GM21786 (cell line): ENCODE results near the gene ANO8.

Experiments used
- ATAC-seq: cut with Tn5 transposase; IDR thresholded peaks from one replicate; pipeline ENCODE4 v1.9.1; 2021; ENCODE audit not compliant: unreplicated experiment

The ANO8 gene

DNA sequence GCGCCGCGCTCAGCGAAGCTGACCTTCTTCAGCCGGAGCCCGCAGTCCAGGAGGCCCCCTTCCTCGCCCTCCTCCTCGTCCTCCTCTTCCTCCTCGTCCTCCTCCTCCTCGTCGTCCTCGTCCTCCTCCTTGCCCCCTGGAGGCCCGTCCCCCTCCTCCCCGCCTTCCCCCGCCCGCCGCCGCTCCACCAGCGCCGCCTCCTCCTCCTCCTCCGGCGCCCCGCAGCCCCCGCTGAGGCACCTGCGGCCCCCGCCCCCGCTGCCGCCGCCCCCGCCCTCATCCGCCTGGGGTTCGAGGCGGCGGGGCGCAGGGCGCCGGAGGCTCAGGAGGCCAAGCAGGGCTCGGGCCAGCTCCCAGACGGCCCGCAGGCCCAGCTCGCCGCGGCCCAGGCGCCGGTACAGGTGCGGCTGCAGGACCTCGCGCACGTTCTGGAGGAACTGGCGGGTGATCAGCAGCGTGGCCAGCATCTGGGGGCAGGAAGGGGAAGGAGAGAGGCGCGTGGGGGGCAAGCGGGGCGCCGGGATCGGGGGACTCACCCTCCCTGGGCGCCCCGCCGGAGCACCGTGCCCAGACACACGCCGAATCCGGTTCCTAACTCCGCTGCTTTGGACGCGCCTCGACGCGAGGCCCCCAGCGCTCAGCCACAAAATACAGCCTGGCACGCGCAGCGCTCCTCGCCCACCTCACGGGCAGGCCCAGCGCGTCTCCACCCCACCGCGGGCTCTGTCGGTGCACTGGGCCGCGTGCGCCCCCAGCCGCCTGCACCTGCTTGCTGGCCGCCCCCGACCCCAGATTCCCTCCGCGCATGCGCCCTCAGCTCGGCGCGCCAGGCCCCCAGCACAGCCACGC, 5.9 kb downstream of the ANO8 start:
- ATAC-seq = no peak

GRCh38 chr19:17327654-17328516, 6.8 kb downstream of the ANO8 start:
- ATAC-seq = no peak

- ATAC-seq = no peak
Observed at GRCh38 chr19:17327068-17327653, 7.5 kb downstream of the ANO8 start.

GRCh38 chr19:17326595-17326966, 8.1 kb downstream of the ANO8 start:
- no peak for ATAC-seq

DNA sequence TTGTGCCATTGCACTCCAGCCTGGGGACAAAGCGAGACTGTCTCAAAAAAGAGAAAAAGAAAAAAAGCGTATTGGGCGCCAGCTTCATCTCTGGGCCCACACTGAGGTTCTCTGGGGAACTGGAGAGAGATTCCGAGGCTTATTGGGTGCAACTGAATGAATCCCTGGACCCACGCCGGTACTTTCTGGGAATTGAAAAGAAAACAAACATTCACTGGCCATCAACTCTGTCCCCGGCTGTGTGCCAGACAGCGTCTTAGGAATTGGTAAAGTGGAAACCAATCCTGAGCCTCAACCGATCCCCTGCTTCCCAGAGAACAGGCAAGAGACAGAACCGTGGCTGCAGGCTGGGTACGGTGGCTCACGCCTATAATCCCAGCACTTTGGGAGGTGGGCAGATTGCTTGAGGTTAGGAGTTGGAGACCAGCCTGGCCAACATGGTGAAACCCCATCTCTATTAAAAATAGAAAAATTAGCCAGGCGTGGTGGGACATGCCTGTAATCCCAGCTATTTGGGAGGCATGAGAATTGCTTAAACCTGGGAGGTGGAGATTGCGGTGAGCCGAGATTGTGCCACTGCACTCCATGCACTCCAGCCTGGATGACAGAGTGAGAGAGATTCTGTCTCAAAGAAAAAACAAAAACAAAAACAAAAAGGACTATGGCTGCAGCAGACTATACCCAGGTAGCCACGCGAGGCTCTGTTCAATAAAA, 8.6 kb downstream of the ANO8 start:
- no peak for ATAC-seq

- no peak for ATAC-seq
Observed at GRCh38 chr19:17325133-17325532, 9.5 kb downstream of the ANO8 start.

GRCh38 chr19:17324357-17325114, 10.1 kb downstream of the ANO8 start:
- no peak for ATAC-seq

DNA sequence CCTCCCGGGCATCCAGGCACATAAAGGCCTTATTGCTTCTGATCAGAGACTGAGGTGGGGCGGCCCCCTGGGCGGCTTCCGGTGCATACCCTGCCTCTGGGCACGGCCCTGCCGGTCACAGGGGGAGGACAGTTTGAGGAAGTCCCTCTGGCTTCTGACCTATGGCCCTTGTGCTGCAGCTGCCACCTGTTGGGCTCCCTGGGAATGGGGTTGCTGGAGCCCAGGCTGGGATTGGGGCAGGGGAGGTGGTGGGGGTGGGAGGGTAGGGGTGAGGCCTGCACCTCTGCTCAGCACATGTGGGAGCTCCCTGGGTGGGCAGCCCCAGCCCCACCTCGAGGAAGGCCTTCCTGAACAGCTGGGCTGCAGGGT, 10.7 kb downstream of the ANO8 start:
- ATAC-seq = no peak

GRCh38 chr19:17323300-17323963, 11.2 kb downstream of the ANO8 start:
- ATAC-seq = no peak

DNA sequence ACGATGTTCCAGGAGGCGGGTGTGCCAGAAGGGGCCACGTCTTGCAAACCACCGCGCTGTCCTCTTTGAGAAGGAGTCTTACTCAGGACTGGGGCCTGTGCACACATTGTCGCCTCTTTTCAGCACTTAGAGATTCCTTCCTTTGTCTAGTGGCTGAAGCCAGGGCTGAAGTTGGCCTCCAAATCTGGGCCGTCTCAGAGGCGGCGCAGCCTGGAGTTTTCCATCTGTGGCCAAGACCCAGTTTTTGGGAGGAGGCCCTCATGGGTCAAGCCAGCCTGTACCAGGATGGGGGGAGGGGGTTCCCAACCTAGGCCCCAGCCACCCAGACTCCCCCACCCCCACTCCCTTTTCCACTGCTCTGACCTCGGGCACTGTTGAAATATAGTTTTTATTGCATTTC, 11.8 kb downstream of the ANO8 start:
- ATAC-seq = no peak

- no peak for ATAC-seq
Observed at GRCh38 chr19:17321655-17322489, 12.8 kb downstream of the ANO8 start.

DNA sequence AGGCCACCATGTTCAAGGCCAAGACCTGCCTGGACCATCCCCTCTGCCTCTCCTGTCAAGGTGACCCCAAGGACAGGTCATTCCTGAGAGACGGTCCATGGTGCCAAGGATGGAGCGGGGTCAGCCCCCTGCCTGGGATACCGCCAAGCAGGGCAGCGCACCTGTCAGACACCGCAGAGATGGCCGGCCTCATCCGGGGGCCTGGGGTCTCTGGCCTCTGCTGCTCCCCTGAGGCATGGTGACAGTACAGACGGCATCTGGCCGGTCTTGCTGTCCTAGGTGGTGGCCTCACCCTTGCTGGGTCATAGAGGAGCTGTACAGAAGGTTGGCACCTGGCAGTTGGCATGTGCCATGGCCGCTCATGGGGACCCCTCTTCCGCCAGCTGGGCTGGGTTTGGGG, 14.2 kb downstream of the ANO8 start:
- no peak for ATAC-seq

DNA sequence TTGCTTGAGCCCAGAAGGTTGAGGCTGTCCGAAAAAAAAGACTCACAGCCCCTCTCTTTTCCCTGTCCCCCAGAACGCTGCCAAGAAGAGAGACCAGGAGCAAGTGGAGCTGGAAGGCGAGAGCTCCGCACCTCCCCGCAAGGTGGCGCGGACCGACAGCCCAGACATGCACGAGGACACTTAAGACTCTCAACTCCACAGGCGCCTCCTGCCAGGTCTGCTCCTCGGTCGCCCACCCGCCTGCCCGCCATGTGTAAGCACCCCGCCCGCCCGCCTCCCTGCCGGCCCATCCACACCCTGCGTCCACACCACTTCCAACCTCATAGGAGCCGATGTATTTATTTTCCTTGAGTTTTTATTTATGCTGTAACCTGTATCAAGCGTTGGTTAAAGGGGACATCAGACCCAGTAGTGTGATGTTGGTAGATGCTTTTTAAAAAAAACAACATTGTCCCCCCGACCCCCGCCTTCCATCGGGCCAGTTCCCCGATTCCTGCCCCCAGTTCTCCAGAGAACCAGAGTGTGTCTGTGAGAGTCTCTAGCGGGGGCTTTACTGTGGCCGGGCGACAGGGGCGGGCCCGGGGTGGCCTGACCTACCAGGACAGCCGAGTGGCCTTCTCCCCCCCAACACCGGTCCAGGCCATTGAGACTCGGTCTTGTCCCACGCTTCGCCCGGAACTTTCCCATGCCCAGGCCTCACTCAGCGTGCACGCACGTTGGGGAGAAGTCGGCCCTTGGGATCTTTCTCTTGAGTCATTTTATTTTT, 15.0 kb downstream of the ANO8 start:
- ATAC-seq = no peak

DNA sequence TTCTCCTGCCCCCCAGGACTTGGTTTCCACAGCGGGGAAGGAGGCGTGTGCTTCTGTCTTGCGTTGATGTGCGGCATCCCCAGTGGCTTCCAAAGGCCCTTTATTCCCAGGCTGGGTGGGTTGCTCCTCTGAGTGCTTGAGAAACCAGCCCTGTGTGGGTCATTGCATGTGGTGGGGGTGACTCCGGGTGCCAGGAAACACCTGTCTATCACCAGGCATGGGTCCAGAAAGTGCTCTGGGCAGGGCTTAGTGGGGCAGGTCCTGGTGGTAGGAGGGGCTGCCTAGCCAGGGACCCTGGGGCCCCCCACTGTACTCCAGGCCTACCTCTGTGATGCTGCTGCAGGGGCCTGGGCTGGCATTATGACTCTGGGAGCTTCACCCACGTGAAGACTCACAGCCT, 15.7 kb downstream of the ANO8 start:
- ATAC-seq = no peak

DNA sequence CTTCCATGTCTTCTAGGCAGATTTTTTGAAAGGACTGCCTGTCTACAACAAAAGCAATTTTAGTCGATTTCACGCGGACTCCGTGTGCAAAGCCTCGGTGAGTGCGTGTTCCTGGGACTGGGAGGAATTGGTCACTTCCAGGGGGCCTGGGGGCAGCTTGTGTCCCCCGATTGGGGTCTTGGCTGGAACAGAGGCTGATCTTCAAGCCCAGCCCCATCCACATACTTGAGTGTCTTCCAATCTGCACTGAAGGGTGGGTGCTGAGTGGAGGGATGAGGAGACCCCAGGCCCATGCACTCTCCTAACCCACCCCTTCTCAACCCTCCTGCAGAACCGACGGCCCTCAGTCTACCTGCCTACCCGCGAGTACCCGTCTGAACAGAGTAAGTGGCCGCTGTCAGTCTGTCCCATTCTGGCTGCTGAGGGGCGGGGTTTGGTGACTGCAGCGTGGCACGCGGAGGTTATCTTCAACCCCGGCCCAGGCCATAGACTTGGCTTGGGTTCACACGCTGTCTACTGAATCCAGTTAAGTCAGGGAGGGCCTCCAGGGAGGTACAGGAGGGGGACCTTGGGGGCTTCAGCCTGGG, 20.6 kb downstream of the ANO8 start:
- ATAC-seq = no peak

- no peak for ATAC-seq
Observed at GRCh38 chr19:17312189-17313113, 22.2 kb downstream of the ANO8 start.
